Measurements from ENCODE around the gene ULK4.

ULK4 gene

DNA sequence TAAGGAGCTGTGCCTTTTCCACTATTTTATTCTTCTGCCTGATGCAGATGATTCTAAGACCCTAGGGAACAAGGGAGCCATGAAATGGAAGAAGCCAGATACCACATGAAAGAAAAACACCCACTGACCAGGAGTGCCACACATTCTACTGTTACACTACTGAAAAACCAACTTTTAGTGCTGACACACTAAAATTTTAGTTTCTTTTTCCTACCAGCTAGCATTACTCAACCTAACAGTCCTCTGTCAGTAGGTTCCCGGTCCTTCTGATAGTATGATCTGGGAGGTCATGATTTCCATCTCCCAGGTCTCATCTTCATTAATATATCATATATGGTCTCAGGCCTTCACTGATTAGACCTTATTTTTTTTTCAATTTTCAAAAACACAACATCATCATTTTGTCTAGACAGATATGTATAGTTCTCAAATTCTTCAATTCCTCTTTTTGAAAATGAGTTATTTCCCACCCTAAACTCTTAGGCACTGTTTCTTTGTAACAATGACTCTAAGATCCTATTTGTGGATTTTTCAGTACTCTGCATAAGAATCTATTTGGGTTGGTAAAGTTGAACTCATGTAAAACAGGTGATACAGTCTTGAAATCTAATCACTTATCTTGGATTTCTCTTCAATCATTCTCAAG lies 440.8 kb downstream of the ULK4 start:
- no peak for TF ChIP-seq JUND (IDR thresholded peaks at IDR 0.05; ENCODE audit: low read depth)
- in situ Hi-C loops (cut with HindIII; ENCODE audit: low pct_unique_long_range_greater_than_20kb, low sequenced_read_pairs): no loop called here
- DNase-seq (ENCODE audit: low read depth in 1 of 2, low spot score in 1 of 2): no peak

DNA sequence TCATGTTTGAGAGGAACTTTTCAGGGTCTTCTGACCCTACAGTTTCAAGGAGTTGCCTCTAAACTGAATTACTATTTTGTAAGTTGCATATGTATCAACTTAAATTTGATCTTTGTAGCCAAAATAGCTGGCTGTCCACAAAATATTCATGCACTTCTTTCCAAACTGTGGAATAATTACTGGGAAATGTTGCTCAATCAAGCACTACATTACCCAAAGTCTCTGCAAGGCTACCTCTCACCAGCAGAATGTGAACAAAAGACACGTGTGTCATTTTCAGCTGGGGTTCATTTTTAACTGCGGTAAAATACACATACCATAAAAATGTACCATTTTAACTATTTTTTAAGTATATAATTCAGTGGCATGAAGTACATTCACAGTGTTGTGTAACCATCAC lies 442.2 kb downstream of the ULK4 start:
- no peak for TF ChIP-seq JUND (IDR thresholded peaks at IDR 0.05; ENCODE audit: low read depth)
- in situ Hi-C loops (cut with HindIII; ENCODE audit: low pct_unique_long_range_greater_than_20kb, low sequenced_read_pairs): no loop called here
- no peak for DNase-seq (ENCODE audit: low read depth in 1 of 2, low spot score in 1 of 2)

DNA sequence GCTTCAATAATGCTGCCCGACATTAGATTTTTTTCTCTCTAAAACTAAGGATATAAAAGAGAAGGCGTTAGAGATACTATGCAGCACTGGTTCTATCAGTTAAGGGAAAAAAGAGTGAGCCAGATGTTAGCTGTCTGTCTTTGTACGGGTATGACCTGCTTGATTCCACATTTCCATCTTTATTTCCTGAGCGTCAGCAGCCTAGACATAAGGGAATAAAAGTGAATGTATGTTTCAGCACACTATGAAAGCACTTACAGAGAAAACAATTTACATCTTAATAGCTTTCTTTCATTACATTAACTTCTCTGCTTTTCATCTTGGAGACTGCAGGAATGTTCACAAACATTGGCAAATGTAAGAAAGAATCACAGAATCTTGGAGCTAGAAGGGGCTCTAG lies 443.3 kb downstream of the ULK4 start:
- TF ChIP-seq JUND (IDR thresholded peaks at IDR 0.05; ENCODE audit: low read depth): no peak
- in situ Hi-C loops (cut with HindIII; ENCODE audit: low pct_unique_long_range_greater_than_20kb, low sequenced_read_pairs): no loop called here
- DNase-seq (ENCODE audit: low read depth in 1 of 2, low spot score in 1 of 2): no peak

DNA sequence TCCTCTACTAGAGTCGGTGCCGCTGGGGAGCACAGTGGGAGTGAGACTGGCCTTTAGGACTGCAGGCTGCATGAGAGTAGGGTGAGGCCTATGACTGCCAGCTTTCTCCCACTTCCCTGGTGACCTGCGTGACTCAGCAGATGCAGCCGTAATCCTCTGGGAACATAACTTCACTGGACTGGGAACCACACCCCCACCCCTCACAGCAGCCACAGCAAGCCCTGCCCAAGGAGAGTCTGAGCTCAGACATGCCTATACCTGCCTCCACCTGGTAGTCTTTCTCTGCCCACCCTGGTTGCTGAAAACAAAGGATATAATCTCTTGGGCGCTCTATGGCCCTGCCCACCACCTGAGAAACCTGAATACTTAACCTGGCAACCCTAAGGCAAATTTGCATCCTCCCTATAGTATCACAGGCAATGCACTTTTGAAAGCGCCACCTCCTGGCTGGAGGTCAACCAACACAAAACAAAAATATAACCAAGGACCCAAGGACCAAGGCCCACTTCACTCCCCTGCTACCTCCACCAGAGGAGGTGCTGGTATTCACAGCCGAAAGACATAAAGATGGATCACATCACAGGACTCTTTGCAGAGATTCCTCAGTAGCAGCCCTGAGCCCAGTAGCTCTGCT lies 453.7 kb downstream of the ULK4 start:
- in situ Hi-C loops (cut with HindIII; ENCODE audit: low pct_unique_long_range_greater_than_20kb, low sequenced_read_pairs): no loop called here
- no peak for DNase-seq (ENCODE audit: low read depth in 1 of 2, low spot score in 1 of 2)
- no peak for TF ChIP-seq JUND (IDR thresholded peaks at IDR 0.05; ENCODE audit: low read depth)

DNA sequence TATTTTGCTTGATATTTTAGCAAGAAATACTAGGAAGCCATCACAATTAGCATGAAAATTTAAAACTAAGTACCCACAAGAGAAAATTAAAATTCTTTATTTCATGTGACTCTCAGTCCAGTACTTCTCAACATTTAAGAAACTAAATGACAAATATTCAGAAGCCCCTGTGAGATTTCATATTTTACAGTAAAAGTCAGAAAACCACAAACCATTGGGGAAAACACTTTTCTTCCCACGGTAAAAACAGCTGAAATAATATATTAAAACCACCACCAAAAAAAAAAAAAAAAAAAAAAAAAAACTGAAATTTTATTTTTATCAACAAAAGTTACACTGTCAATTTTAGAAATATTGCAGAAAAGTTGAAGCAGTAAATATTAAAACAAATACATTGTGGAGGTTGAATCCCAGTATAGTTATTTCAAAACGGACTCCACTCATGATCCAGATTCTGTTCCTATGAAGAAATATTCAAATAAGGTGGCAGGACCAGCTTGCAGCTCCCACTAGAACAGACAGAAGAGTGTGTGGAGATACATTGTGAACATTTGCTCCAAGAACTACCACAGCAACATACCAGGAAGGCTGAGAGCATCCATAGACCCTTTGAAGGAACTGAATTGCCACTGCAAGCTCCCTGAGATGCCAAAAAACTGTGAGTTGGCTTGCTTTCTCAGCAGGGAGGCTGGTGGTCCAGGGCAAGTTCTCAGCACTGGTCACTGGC lies 454.4 kb downstream of the ULK4 start:
- in situ Hi-C loops (cut with HindIII; ENCODE audit: low pct_unique_long_range_greater_than_20kb, low sequenced_read_pairs): no loop called here
- TF ChIP-seq JUND (IDR thresholded peaks at IDR 0.05; ENCODE audit: low read depth): no peak
- no peak for DNase-seq (ENCODE audit: low read depth in 1 of 2, low spot score in 1 of 2)

DNA sequence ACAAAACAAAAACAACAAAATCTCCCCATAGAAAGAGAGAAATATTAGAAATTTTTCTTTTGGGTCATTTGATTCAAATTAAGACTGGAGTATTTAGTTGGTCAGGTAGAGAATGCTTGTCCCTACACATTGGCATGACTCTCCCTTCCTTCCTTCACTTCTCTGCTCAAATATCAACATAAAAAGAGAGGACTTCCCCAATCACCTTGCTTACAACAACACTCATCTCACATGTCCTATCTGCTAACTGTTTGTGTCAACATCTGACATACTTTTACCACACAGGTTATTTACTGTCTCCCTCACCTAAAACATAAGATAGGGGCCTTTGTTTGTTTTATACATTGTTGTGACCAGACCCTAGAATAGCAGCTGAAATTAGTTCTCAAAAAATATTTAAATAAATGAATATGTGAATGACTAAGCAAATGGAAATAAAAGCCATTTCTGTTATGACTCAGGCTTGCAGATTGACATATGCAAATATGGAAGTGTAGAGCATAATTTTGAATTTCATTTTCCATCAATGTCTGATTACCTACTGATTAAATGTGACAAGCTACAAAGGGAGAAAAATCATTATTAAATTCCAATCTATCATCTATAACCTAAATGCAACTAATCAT lies 457.8 kb downstream of the ULK4 start:
- DNase-seq (ENCODE audit: low read depth in 1 of 2, low spot score in 1 of 2): no peak
- no peak for TF ChIP-seq JUND (IDR thresholded peaks at IDR 0.05; ENCODE audit: low read depth)
- in situ Hi-C loops (cut with HindIII; ENCODE audit: low pct_unique_long_range_greater_than_20kb, low sequenced_read_pairs): no loop called here

DNA sequence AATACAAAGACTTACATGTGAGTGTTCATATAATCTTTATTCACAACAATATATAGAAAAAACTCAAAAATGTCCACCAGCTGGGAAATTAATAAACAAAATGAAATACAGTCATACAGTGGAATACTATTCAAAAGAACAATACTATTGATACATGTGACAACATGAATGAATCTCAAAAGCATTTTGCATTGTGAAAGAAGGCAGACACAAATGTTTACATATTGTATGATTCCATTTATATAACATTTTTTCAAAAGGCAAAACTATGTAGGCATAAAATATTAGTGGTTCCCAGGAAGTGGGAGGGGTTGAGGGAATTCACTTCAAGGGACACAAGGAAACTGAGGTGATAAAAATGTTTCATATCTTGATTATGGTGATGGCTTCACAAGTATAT lies 459.4 kb downstream of the ULK4 start:
- no peak for DNase-seq (ENCODE audit: low read depth in 1 of 2, low spot score in 1 of 2)
- in situ Hi-C loops (cut with HindIII; ENCODE audit: low pct_unique_long_range_greater_than_20kb, low sequenced_read_pairs): no loop called here

DNA sequence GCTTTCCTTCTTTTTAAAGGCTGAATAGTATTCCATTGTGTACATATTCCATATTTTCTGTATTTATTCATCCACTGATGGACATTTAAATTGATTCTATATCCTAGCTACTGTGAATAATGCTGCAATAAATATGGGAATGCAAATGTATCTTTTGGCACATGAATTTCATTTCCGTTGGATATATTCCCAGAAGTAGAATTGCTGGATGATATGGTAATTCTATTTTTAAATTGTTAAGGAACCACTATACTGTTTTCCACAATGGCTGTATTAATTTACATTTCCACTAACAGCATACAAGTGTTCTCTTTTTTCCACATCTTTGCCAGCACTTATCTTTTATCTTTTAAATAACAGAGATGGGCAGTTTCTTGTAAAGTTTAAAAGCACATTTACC lies 459.9 kb downstream of the ULK4 start:
- in situ Hi-C loops (cut with HindIII; ENCODE audit: low pct_unique_long_range_greater_than_20kb, low sequenced_read_pairs): no loop called here
- no peak for DNase-seq (ENCODE audit: low read depth in 1 of 2, low spot score in 1 of 2)
- no peak for TF ChIP-seq JUND (IDR thresholded peaks at IDR 0.05; ENCODE audit: low read depth)

More for the DNA sequence above, 459.4 kb downstream of the ULK4 start:
- no peak for TF ChIP-seq JUND (IDR thresholded peaks at IDR 0.05; ENCODE audit: low read depth)

DNA sequence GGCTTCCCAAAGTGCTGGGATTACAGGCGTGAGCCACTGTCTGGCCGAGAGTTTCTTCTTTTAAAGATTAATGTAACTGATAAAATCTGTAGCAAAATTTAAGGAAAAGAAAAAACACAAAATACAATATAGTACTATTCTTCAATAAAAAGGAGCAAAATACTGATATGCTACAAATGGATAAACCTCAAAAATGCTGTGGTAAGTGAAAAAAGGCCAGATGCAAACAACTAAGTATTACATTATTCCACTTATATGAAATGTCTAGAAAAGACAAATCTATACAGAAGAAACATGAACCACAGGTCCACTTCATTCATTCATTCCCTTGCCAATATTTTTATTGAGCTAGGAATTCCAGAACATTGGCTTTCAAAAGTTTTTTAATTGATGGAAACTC lies 463.1 kb downstream of the ULK4 start:
- in situ Hi-C loops (cut with HindIII; ENCODE audit: low pct_unique_long_range_greater_than_20kb, low sequenced_read_pairs): no loop called here
- no peak for TF ChIP-seq JUND (IDR thresholded peaks at IDR 0.05; ENCODE audit: low read depth)
- DNase-seq (ENCODE audit: low read depth in 1 of 2, low spot score in 1 of 2): no peak

DNA sequence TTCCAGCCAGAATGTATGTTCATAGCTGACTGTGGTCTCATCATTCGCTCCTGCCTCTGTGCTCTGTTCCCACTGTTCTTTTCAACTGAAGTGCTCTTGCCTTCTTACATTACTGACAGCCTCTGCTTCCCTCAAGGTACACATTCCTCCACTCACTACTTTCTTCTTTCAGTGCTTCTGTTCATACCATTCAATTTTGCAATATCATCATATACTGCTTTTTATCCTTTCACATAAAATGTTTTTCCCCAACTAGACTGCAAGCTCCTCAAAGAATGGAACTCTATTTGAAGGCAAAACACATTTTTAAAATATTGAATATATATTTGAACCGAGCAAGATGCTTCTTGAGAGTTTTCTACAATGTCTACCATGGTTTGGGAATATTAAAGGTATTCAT lies 471.5 kb downstream of the ULK4 start:
- in situ Hi-C loops (cut with HindIII; ENCODE audit: low pct_unique_long_range_greater_than_20kb, low sequenced_read_pairs): no loop called here
- no peak for DNase-seq (ENCODE audit: low read depth in 1 of 2, low spot score in 1 of 2)
- TF ChIP-seq JUND (IDR thresholded peaks at IDR 0.05; ENCODE audit: low read depth): no peak

DNA sequence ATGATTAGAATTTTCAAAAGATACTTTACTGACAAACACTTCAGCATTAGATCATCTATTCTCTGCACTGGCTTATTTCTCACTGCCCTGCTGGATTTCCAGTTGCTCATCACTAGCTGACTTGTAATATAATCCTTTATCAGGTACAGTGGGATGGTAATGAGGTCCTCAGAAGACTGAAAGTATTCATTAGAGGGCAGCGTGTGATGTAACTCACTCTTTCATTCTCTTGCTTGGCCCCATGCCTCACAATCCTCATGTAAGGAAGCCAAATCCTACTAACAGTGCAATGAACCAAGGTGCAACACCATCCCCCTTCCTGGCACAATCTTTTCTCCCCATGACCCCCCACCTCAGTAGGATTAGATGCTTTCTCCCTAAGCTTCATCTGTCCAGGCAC lies 472.7 kb downstream of the ULK4 start:
- in situ Hi-C loops (cut with HindIII; ENCODE audit: low pct_unique_long_range_greater_than_20kb, low sequenced_read_pairs): no loop called here
- TF ChIP-seq JUND (IDR thresholded peaks at IDR 0.05; ENCODE audit: low read depth): no peak
- DNase-seq (ENCODE audit: low read depth in 1 of 2, low spot score in 1 of 2): no peak

DNA sequence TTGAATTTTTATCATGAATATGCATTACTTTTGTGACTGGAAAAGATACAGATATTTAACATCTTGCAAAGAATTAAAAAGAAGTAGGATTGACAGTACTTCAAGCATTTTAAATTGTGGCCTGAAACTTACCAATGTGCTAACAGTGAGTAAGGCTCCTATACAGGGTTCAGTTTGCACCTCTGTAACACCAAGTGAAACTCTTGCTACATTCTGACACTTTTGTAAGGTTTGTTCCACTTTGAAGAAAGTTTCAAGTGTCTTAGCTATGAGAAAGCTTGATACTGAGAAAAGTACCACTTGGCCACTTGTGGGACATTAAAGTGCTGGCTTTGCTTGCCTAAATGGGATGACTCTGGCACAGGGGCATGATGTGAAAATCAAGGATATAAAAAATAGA lies 473.4 kb downstream of the ULK4 start:
- in situ Hi-C loops (cut with HindIII; ENCODE audit: low pct_unique_long_range_greater_than_20kb, low sequenced_read_pairs): no loop called here
- no peak for TF ChIP-seq JUND (IDR thresholded peaks at IDR 0.05; ENCODE audit: low read depth)

DNA sequence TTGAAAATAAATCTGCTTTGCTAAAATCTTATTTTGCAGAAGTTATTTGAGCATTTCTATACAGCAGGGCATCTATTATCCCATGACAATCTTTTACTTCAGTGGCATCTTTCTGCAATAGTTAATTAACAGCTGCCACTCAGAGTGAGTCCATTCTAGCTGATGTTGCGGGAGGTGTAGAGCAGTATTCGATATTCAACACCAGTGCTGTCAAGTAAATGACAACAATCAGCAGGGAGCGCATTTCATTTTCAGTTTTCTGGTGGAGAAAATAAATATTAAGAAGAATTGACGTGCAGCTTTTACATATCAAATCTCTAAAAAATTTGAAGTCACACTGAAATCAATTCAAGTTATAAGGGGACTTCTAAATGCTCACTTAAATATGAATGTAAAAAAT lies 476.4 kb downstream of the ULK4 start:
- no peak for DNase-seq (ENCODE audit: low read depth in 1 of 2, low spot score in 1 of 2)
- TF ChIP-seq JUND (IDR thresholded peaks at IDR 0.05; ENCODE audit: low read depth): no peak
- in situ Hi-C loops (cut with HindIII; ENCODE audit: low pct_unique_long_range_greater_than_20kb, low sequenced_read_pairs): no loop called here

More for the DNA sequence above, 473.4 kb downstream of the ULK4 start:
- DNase-seq (ENCODE audit: low read depth in 1 of 2, low spot score in 1 of 2): no peak

Measured in T47D (cell line).